Bronchial epithelial cell (primary cell): ENCODE measurements around the gene VAV3. TPM values are rescaled to one million over a fixed set of nuclear protein-coding genes. Genes with fewer than 3 reads are reported as not detected.

Experiments
- DNase-seq: peaks from one replicate; pipeline ENCODE4 v3.0.0-alpha.2; 2010; ENCODE audit warnings: low read depth
- FAIRE-seq: peaks from 2 replicates; lab custom pipeline; 2011; peaks lifted over from hg19 to GRCh38; lab: Jason Lieb, UNC
- H3K27me3 ChIP-seq: 2 replicates; pipeline ENCODE4 v1.5.1; 2011; ENCODE audit warnings: low read length; ENCODE audit not compliant: control insufficient read depth, insufficient read depth
- H3K36me3 ChIP-seq: 2 replicates; pipeline ENCODE4 v1.5.1; 2011; ENCODE audit warnings: low read length; ENCODE audit not compliant: control insufficient read depth, insufficient read depth
- H3K4me3 ChIP-seq: 2 replicates; pipeline ENCODE4 v1.5.1; 2011; ENCODE audit warnings: mild to moderate bottlenecking, low read depth, low read length, control low read depth
- CTCF ChIP-seq: IDR thresholded peaks from 2 replicates; pipeline ENCODE4 v1.5.1; 2011; ENCODE audit warnings: mild to moderate bottlenecking, moderate library complexity, low read length, control low read depth, inconsistent platforms; ENCODE audit not compliant: insufficient read depth, severe bottlenecking
- total RNA-seq: library from RNA; depleted of rRNA; stranded (reverse); fragments of >200 nt; gene quantifications from 2 replicates; pipeline ENCODE4 v1.2.1, GENCODE V29; 2014

The VAV3 gene
- total RNA-seq, 1 donor from 2014 or later: 10.5 TPM

DNA sequence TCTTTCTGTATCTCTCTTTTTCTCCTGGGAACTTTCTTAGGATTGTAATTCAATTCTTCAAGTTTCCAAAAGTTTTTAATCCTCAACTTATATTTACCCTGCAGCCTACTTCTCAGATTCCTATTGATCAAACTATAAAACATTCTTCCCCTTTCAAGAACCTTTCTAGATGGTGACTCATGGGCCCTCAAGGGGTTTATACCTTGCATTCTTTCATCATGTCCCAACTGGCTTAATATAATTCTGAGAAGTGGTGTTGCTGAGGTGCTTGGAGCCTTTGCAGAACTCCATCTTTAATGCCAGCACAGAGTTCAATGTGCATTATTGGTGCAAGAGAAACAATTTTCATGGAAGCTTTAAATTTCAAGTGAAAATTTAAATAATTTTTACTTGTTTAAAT is 273.4 kb downstream of the VAV3 start:
- DNase-seq (peak; percentile 95), FAIRE-seq (no peak)
- Histone ChIP-seq H3K27me3 (no peaks in the 10 kb centered on the region), H3K36me3 (no peaks in the 10 kb centered on the region), H3K4me3 (no peak overlapping the region)
- no peak for TF ChIP-seq CTCF

- Histone ChIP-seq H3K27me3 (no peaks in the 10 kb centered on the region), H3K36me3 (no peaks in the 10 kb centered on the region), H3K4me3 (no peak overlapping the region)
- FAIRE-seq: no peak
- DNase-seq: no peak
- no peak for TF ChIP-seq CTCF
Observed at GRCh38 chr1:107690491-107690890, 274.5 kb downstream of the VAV3 start.

DNA sequence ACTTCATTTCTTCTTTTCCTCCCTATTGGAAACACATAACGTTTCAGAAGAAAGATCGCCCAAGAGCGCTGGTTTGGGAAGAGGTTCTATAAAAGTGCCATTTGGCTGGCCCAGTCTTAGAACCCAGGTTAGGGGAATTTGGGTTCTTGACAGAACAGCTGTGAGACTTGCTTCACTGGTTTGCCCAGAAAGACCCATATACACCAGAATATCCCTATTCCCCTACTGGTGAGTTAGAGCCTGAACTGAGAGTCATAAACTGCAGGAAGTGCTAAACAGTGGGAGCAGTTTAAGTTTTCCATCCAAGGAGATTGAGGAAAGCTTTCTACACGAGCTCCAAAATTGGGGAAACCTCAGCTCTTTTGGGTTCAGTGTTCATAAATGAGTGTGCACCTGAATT is 275.2 kb downstream of the VAV3 start:
- Histone ChIP-seq H3K27me3 (no peaks in the 10 kb centered on the region), H3K36me3 (no peaks in the 10 kb centered on the region), H3K4me3 (no peak overlapping the region)
- TF ChIP-seq CTCF: no peak
- DNase-seq (no peak), FAIRE-seq (no peak)

DNA sequence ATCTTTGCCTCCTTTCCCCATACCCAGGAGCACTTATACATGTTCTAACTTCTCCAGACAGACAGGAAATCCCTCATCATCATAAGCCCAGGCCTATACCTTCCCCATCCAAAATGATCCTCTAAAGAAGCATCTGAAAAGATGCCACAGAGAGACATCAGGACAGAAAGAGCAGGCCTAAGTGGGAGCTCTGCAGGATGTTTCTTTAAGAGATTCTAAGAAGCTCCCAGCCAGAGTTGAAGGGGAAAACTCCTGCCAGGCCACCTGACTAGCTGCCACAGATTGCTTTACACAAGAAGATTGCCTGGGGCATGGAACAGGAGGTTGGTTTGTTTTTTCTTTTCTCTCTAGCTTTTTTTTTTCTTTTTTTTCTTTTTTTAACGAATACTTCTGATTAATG is 275.8 kb downstream of the VAV3 start:
- FAIRE-seq (no peak), DNase-seq (peak; percentile 56)
- no peak for TF ChIP-seq CTCF
- H3K27me3 ChIP-seq: no peaks in the 10 kb centered on the region
- H3K4me3 ChIP-seq: no peak overlapping the region
- no peaks in the 10 kb centered on the region for H3K36me3 ChIP-seq

- Histone ChIP-seq H3K4me3 (peak overlapping the region; percentile 47), H3K27me3 (no peaks in the 10 kb centered on the region), H3K36me3 (no peaks in the 10 kb centered on the region)
- DNase-seq: peak; percentile 93
- FAIRE-seq: no peak
- no peak for TF ChIP-seq CTCF
Observed at GRCh38 chr1:107687849-107688753, 276.9 kb downstream of the VAV3 start.
